Activated naive CD8-positive, alpha-beta T cell treated with anti-CD3 and anti-CD28 coated beads for 36 hours (primary cell): ENCODE data around the gene ART3. TPM values are rescaled to one million over a fixed set of nuclear protein-coding genes. Genes with fewer than 3 reads are reported as not detected.

ENCODE experiments used
- DNase-seq: peaks from one replicate; pipeline ENCODE4 v3.0.0; 2021
- H3K27ac Mint-ChIP-seq: one replicate; pipeline ENCODE4 v1.8.0; 2022; ENCODE audit warnings: mild to moderate bottlenecking, moderate library complexity, mixed read lengths
- H3K27me3 Mint-ChIP-seq: one replicate; pipeline ENCODE4 v1.8.0; 2022; ENCODE audit warnings: mild to moderate bottlenecking, mixed read lengths
- H3K36me3 Mint-ChIP-seq: one replicate; pipeline ENCODE4 v1.8.0; 2021; ENCODE audit warnings: mild to moderate bottlenecking, mixed read lengths
- H3K4me1 Mint-ChIP-seq: one replicate; pipeline ENCODE4 v1.8.0; 2021; ENCODE audit warnings: mixed read lengths
- H3K4me3 Mint-ChIP-seq: one replicate; pipeline ENCODE4 v1.8.0; 2022; ENCODE audit warnings: mild to moderate bottlenecking, moderate library complexity, mixed read lengths
- H3K9me3 Mint-ChIP-seq: one replicate; pipeline ENCODE4 v1.8.0; 2022; ENCODE audit warnings: mixed read lengths
- total RNA-seq, 2 experiments: library from RNA; stranded (reverse); gene quantifications; one replicate each; pipeline ENCODE4 v1.2.3, GENCODE V29; 2021

The ART3 gene
- total RNA-seq, 2 experiments from 2014 or later: 0.60 TPM; not detected in 1

DNA sequence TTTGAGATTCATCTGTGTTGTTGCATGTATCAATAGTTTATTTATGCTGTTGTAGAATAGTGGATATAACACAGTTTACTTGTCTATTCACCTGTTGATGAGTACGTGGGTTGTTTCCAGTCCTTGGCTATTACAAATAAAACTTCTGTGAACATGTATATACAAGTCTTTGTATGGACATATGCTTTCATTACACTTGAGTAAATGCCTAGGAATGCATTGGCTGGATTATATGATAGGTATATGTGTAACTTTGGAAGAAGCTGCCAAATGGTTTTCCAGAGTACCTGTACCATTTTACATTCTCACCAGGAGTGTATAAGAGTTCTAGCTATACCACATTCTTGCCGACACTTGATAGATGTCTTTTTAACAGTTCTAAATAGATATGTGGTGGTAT lies 16.5 kb downstream of the ART3 start:
- no peak for DNase-seq
- no peaks in the 10 kb centered on the region for H3K36me3 Mint-ChIP-seq
- H3K27me3 Mint-ChIP-seq: peaks cover 9% of the 10 kb centered on the region
- no peaks in the 10 kb centered on the region for H3K9me3 Mint-ChIP-seq
- H3K4me1 Mint-ChIP-seq: peaks cover 3% of the 10 kb centered on the region
- no peak overlapping the region for H3K4me3 Mint-ChIP-seq
- H3K27ac Mint-ChIP-seq: no peak overlapping the region

DNA sequence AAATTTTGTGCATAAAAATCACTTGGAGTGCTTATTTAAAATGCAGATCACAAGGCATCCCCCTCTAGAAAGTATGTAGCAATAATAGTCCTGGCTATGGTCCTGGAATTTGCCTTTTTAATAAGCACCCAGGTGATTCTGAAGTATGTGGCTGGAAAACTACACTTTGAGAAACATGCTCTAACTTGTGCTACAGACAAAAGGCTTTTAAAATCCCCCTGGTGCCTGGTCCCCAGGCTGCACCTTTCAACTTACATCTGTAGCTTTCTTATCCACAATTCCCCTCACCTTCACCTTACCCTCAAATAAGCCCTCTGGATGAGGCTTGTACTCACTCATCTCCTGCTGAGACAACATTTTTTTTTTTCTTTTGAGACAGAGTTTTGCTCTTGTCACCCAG lies 21.1 kb downstream of the ART3 start:
- Mint-ChIP-seq H3K9me3 (no peaks in the 10 kb centered on the region), H3K27ac (no peak overlapping the region), H3K4me3 (no peak overlapping the region), H3K4me1 (no peaks in the 10 kb centered on the region), H3K27me3 (peaks cover 12% of the 10 kb centered on the region), H3K36me3 (no peaks in the 10 kb centered on the region)
- DNase-seq: no peak

DNA sequence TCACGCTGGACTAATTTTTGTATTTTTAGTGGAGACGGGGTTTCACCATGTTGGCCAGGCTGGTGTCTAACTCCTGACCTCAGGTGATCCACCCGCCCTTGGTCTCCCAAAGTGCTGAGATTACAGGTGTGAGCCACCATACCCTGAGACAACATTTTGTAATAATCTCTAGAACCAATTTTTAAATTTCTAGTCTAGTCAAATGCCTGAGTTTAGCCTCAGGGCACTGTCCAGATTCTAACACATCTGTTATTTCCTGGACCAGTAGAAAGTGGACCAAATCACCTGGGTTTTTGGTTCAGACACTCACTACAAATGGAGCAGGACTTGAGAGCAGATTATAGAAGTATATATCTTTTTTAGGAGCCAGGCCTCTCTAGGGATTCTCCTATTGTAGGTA lies 21.6 kb downstream of the ART3 start:
- no peak for DNase-seq
- H3K36me3 Mint-ChIP-seq: no peaks in the 10 kb centered on the region
- no peak overlapping the region for H3K4me3 Mint-ChIP-seq
- no peaks in the 10 kb centered on the region for H3K9me3 Mint-ChIP-seq
- H3K27ac Mint-ChIP-seq: no peak overlapping the region
- H3K4me1 Mint-ChIP-seq: no peaks in the 10 kb centered on the region
- H3K27me3 Mint-ChIP-seq: peaks cover 12% of the 10 kb centered on the region

DNA sequence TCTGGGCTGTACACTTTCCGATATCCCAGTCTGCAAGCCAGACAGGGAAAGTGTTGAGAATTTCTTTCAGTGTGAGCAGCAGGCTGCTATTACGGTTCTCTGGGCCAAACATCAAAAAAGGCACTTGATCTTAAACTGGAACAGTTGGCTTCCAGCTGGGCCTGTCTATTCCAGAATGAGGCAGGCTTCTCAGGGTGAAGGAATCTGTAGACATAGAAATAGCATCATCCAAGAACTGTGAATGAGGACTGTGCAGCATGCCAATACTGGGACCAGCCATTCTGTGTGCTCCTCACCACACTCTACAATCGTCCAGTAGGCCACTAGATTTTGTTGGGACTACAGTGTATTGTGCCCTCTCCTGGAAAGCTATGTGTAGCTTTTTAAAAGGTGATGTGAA lies 31.1 kb downstream of the ART3 start:
- no peak for DNase-seq
- no peaks in the 10 kb centered on the region for H3K27me3 Mint-ChIP-seq
- no peaks in the 10 kb centered on the region for H3K9me3 Mint-ChIP-seq
- no peaks in the 10 kb centered on the region for H3K4me1 Mint-ChIP-seq
- no peak overlapping the region for H3K27ac Mint-ChIP-seq
- H3K36me3 Mint-ChIP-seq: no peaks in the 10 kb centered on the region
- H3K4me3 Mint-ChIP-seq: no peak overlapping the region

DNA sequence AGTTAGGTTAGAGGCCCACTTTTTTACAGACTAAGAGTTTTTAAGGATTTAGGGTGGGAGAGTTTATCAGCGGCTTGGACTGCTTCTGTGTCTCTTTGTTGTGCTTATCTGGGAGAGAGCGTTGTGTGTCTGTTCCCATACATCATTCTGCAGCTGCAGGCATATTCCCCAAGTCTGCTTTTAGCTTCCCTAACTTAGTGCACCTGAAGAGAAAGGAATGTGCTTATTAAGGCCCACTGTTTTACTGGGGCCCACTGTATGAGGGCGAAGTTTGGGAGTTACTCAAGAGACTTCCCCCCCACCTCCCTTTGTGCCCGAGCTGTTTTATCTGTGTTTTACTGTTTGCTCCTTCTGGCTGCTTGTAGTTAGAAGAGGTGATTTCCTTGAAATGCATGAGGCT lies 31.9 kb downstream of the ART3 start:
- Mint-ChIP-seq H3K36me3 (no peaks in the 10 kb centered on the region), H3K27me3 (no peaks in the 10 kb centered on the region), H3K9me3 (no peaks in the 10 kb centered on the region), H3K4me1 (no peaks in the 10 kb centered on the region), H3K4me3 (no peak overlapping the region), H3K27ac (no peak overlapping the region)
- DNase-seq: no peak

DNA sequence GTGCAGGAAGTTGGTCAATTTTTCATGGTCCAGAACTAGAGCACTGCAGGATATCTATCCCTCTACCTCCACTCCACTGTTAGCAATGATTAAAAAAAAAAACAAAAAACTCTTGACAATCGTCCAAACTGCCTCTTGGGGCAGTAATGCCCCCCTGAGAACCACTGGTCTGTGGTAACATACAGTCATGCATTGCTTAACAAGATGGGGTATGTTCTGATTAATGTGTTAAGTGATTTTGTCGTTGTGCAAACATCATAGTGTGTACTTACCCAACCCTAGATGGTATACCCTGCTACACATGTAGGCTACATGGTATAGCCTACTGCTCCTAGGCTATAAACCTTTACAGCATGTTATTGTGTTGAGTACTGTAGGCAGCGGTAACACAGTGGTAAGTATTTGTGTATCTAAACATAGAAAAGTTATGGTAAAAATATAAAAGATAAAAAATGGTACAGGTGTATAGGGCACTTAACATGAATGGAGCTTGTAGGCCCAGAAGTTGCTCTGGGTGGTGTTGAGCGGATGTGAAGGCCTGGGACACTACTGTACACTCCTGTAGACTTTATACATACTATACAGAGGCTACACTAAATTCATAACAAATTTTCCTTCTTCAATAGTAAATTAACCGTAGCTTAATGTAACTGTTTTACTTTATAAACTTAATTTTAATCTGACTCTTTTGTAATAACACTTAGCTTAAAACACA lies 34.1 kb downstream of the ART3 start:
- peaks cover 12% of the 10 kb centered on the region for H3K36me3 Mint-ChIP-seq
- H3K27ac Mint-ChIP-seq: no peak overlapping the region
- no peak overlapping the region for H3K4me3 Mint-ChIP-seq
- no peaks in the 10 kb centered on the region for H3K9me3 Mint-ChIP-seq
- no peaks in the 10 kb centered on the region for H3K27me3 Mint-ChIP-seq
- no peak for DNase-seq
- no peaks in the 10 kb centered on the region for H3K4me1 Mint-ChIP-seq

DNA sequence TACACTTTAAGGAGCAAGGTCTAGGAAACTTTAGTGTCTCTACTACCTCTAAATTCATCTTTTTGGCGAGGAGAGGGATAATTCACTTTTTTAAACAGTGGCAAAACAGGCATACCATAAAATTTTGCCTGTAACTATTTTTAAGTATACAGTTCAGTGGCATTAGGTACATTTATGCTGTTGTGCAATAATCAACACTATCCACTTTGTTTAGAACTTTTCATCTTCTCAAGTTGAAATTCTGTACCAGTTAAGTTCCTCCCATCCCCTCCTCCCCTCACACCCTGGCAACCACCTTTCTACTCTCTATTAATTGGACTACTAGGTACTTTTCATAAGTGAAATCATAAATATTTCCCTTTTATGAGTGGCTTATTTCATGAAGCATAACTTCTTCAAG lies 42.3 kb downstream of the ART3 start:
- Mint-ChIP-seq H3K4me1 (no peaks in the 10 kb centered on the region), H3K27me3 (no peaks in the 10 kb centered on the region), H3K4me3 (no peak overlapping the region), H3K36me3 (peaks cover 57% of the 10 kb centered on the region), H3K27ac (no peak overlapping the region), H3K9me3 (no peaks in the 10 kb centered on the region)
- no peak for DNase-seq

DNA sequence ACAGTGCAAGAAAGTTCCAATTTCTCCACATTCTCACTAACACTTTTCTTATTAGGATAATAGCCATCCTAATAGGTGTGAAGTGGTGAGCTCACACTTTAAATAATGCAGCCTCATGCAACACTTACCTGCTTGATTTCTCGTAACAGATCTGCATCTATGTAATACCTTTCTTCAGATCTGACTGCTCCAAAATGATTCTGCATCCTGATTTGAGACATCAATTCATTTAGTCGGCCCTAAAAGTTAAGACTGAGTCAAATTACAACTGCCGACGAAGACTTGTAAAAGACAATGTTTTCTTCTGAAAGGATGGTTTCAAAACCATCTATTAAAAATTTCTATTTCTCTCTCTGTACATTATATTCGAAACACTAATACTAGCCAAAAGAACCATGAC lies 43.0 kb downstream of the ART3 start:
- Mint-ChIP-seq H3K9me3 (no peaks in the 10 kb centered on the region), H3K27ac (no peak overlapping the region), H3K27me3 (no peaks in the 10 kb centered on the region), H3K4me1 (no peaks in the 10 kb centered on the region), H3K4me3 (no peak overlapping the region), H3K36me3 (peaks cover 56% of the 10 kb centered on the region)
- no peak for DNase-seq

DNA sequence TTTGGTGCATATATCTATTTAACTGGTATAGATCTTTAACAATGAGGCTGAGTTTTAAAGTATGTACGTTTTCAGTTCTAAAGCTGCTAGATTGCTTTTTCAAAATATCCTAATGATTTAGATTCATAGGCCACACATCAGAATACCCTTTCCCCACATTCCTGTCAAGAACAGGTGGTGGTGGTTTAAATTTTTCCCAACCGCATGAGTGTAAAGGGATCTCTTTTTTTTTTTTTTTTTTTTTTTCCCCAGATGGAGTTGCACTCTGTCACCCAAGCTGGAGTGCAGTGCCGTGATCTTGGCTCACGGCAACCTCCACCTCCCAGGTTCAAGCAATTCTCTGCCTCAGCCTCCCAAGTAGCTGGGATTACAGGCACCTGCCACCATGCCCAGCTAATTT lies 45.7 kb downstream of the ART3 start:
- Mint-ChIP-seq H3K27me3 (no peaks in the 10 kb centered on the region), H3K36me3 (peaks cover 57% of the 10 kb centered on the region), H3K9me3 (no peaks in the 10 kb centered on the region), H3K4me1 (no peaks in the 10 kb centered on the region), H3K27ac (no peak overlapping the region), H3K4me3 (no peak overlapping the region)
- no peak for DNase-seq

DNA sequence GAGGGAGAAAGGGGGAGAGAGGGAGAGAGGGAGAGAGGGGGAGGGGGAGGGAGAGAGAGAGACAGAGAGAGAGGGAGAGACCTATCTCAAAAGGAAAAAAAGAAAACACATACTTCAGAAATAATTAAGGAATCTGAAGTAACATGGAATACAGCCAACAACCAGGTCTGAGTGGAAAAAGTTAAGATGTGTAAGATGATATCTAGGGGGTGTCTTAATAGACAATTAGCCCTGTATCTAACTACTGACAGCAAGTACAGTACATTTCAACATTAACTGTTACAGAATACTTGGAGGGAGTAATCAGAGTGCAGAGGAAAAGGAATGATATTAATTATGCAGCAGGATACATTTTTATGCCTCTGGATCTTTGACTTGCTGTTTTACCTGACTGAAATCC lies 51.3 kb downstream of the ART3 start:
- no peak overlapping the region for H3K4me3 Mint-ChIP-seq
- H3K27me3 Mint-ChIP-seq: no peaks in the 10 kb centered on the region
- DNase-seq: no peak
- peaks cover 49% of the 10 kb centered on the region for H3K36me3 Mint-ChIP-seq
- no peak overlapping the region for H3K27ac Mint-ChIP-seq
- H3K4me1 Mint-ChIP-seq: no peaks in the 10 kb centered on the region
- H3K9me3 Mint-ChIP-seq: no peaks in the 10 kb centered on the region

DNA sequence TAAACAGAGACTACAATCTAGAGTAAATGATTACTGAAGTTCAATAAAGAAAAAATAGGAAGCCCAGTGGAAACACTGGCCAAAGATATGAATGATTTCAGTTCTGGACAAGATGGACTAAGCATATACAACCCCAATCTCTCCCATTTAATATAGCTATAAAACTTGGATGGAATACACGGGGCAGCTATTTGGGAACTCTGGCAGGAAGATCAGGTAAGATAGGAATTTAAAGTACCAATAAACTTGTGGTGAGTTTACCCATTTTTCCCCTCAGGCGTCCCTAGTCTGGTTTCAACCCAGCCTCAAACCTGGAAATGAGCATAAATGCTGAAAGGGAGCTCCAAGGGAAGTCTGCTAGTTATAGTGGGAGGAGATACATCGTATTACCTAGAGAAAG lies 53.2 kb downstream of the ART3 start:
- no peaks in the 10 kb centered on the region for H3K27me3 Mint-ChIP-seq
- H3K9me3 Mint-ChIP-seq: no peaks in the 10 kb centered on the region
- H3K27ac Mint-ChIP-seq: no peak overlapping the region
- H3K4me3 Mint-ChIP-seq: no peak overlapping the region
- no peaks in the 10 kb centered on the region for H3K4me1 Mint-ChIP-seq
- peaks cover 45% of the 10 kb centered on the region for H3K36me3 Mint-ChIP-seq
- DNase-seq: no peak

DNA sequence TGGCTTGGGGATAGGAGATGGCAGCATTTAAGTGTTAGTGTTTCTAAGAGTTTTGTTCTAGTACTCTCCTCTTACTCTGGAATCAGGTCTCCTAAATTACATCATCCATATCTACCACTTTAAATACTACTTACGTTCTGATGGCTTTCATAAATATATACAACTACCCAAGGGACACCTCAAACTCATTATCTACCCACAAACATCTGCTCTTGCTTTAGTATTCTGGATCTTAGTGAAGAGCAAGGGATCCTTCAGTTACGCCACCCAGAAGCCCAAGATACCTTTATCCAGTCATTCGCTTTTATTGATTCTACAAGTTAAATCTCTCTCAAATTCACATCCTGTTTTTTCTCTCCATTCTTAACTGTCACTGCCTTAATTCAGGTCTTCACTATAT lies 66.7 kb downstream of the ART3 start:
- Mint-ChIP-seq H3K27me3 (no peaks in the 10 kb centered on the region), H3K4me1 (peaks cover 7% of the 10 kb centered on the region), H3K4me3 (no peak overlapping the region), H3K36me3 (peaks cover 26% of the 10 kb centered on the region), H3K9me3 (no peaks in the 10 kb centered on the region), H3K27ac (no peak overlapping the region)
- DNase-seq: no peak

DNA sequence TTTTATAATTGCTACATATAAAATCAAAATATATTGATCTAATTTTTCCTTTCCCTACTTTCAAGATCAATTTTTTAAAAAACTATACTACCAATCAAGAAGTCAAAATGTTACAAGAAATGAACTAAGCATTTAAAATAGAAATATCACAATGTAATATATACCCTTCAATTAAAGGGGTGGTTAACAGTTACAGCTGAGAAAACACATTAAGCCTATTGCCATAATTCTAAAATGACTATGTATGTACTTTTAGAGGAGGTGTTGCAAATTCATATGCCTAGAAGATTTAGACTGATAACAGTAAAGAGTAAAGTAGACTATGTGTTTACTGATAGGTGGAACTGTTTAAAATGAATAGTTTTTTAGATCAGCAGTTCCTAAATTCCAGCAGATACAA lies 70.0 kb downstream of the ART3 start:
- Mint-ChIP-seq H3K4me3 (no peak overlapping the region), H3K27ac (no peak overlapping the region), H3K27me3 (no peaks in the 10 kb centered on the region), H3K36me3 (peaks cover 24% of the 10 kb centered on the region), H3K4me1 (peaks cover 16% of the 10 kb centered on the region), H3K9me3 (no peaks in the 10 kb centered on the region)
- DNase-seq: no peak

DNA sequence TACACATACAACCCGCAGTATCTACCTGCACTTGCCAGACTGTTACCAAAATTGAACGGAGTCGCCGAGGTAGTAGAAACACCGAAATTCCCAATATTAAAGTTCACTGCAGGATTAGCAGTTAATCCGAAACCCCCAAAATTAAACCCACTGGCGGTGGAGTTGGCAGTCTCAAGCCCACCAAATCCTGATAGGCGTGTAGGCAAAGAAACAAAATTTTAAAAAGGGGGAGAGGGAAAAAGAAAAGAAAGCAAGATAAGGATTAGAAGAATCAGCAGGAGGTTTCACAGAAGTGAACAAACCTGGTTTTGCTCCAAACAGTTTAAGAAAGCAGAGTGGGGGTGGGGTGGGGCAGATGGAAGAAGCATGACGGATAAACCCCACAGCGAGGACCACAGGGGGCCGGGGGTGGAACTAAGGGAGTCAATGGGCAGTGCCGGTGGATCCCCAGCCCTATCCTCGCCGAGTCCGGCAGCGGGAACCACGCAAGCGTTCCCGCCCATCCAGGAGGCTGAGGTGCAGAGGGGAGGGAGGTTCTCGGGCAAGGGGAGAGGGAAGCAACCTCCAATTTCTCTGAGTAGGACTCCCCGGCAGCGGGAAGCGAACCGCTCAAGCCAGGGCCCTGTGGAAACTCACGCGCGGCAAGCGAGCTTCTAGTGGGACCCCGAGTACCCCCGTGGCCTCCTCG lies 73.1 kb downstream of the ART3 start:
- H3K4me3 Mint-ChIP-seq: peak overlapping the region; percentile 98
- DNase-seq: peak; percentile 65
- H3K4me1 Mint-ChIP-seq: peaks cover 21% of the 10 kb centered on the region
- H3K27ac Mint-ChIP-seq: peak overlapping the region; percentile 94
- H3K36me3 Mint-ChIP-seq: peaks cover 23% of the 10 kb centered on the region
- H3K27me3 Mint-ChIP-seq: no peaks in the 10 kb centered on the region
- no peaks in the 10 kb centered on the region for H3K9me3 Mint-ChIP-seq

DNA sequence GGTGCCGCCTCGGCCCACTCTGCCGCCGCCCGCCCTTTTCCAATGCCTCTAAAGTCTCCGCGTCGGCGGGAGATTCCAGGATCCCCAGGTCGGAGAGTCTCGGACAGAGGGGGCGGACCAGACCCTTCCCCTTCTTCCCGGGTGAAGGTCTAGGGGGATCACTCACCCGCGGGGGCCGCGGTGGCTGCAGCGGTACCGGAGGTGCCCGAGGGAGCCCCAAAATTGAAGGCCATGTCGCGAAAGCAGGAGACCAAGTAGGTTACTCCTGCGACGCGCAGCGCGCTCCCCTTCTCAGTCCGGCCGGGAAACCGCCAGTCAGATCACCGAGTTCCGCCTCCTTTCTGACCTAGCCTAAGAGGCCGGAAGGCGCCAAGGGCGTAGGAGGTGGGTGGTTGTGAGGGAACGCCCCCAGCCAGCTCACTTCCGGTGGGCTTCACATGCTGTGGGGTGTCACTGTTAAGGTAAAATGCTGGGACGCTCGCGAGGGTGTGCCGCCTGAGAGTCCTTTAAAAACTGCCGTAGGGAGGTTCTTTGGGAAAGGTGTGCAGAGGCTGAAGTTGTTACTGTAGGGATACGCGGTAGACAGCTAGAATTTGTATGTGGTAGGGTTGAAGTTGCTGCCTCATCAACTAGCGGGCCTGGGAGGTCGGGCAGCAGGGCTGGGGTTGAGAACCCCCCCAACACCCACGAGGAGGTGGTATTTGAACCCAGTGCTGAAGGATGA lies 73.8 kb downstream of the ART3 start, which contains the start of gene NUP54:
TSS of gene NUP54 (minus strand) at position 256 of the 724 bp plus-strand sequence. CDS start at position 233, 23 bp downstream.
- Mint-ChIP-seq H3K4me3 (peak within 1 kb of the TSS; percentile 98), H3K36me3 (peaks cover 22% of the 10 kb centered on the region), H3K4me1 (peaks cover 21% of the 10 kb centered on the region), H3K9me3 (no peaks in the 10 kb centered on the region), H3K27me3 (no peaks in the 10 kb centered on the region), H3K27ac (peak within 1 kb of the TSS; percentile 94)
- peak; percentile 96 for DNase-seq
